GM12878 (cell line): ENCODE measurements around the gene HRG. TPM values are rescaled to one million over a fixed set of nuclear protein-coding genes. Genes with fewer than 3 reads are reported as not detected.

Experiments used
- ATAC-seq: fragments of 200-7000 bp; cut with Tn5 transposase; 3 replicates; pipeline ENCODE4 v1.9.1; 2020; ENCODE audit warnings: mild to moderate bottlenecking, moderate library complexity
- BruUV-seq: library from RNA; stranded (reverse); fragments of 400-500 nt; replicated peaks from 2 replicates; lab custom pipeline; 2021; lab: Mats Ljungman, UMichigan
- CTCF ChIA-PET: fragments of 300-600 bp; sonication (Branson Sonifier 250); formaldehyde crosslinking; extraction: SDS; loops from one replicate; lab custom pipeline; 2021; ENCODE audit warnings: inconsistent platforms; lab: Yijun Ruan, JAX
- POLR2A ChIA-PET: fragments of 350-600 bp; formaldehyde crosslinking; extraction: SDS; loops from one replicate; lab custom pipeline; 2021; ENCODE audit warnings: inconsistent platforms; lab: Charles Lee
- RAD21 ChIA-PET: fragments of 300-600 bp; sonication (Branson Sonifier 250); formaldehyde crosslinking; loops from one replicate; lab custom pipeline; 2023; ENCODE audit warnings: antibody characterized with exemption; ENCODE audit not compliant: unreplicated experiment; lab: Charles Lee
- SMC1A ChIA-PET: fragments of 300-600 bp; sonication (Branson Sonifier 250); formaldehyde crosslinking; loops from one replicate; lab custom pipeline; 2023; ENCODE audit not compliant: unreplicated experiment, uncharacterized antibody; lab: Charles Lee
- DNase-seq: peaks from one replicate; pipeline ENCODE4 v3.0.0-alpha.2; 2011; ENCODE audit warnings: low read depth, low spot score
- FAIRE-seq: peaks from 3 replicates; lab custom pipeline; 2011; peaks lifted over from hg19 to GRCh38; lab: Jason Lieb, UNC
- H2AFZ ChIP-seq: 2 replicates; pipeline ENCODE4 v1.6.0; 2011; ENCODE audit warnings: low read depth, low read length, control low read depth; ENCODE audit not compliant: control insufficient read depth
- H3K27ac ChIP-seq: 2 replicates; pipeline ENCODE4 v1.5.1; 2011; ENCODE audit warnings: control low read depth; ENCODE audit not compliant: control insufficient read depth, insufficient read depth
- H3K27me3 ChIP-seq, 2 experiments: replicated peaks in 1 of 2; 2 replicates each; pipeline versions ENCODE4 v1.6.0 to v1.6.1; 2011; ENCODE audit warnings: low read length in 1 of 2; ENCODE audit not compliant: control insufficient read depth in 2 of 2, insufficient read depth in 2 of 2
- H3K36me3 ChIP-seq, 2 experiments: 2 replicates each; pipeline ENCODE4 v1.5.1; 2011; ENCODE audit warnings: low read length in 1 of 2; ENCODE audit not compliant: control insufficient read depth in 2 of 2, insufficient read depth in 2 of 2
- H3K4me1 ChIP-seq: 2 replicates; pipeline ENCODE4 v1.6.1; 2011; ENCODE audit warnings: mild to moderate bottlenecking, low read length, moderate library complexity, mixed read lengths; ENCODE audit not compliant: control insufficient read depth, insufficient read depth
- H3K4me2 ChIP-seq: 2 replicates; pipeline ENCODE4 v1.6.0; 2011; ENCODE audit warnings: control low read depth; ENCODE audit not compliant: control insufficient read depth, insufficient read depth
- H3K4me3 ChIP-seq: fragments of 200-600 bp; sonication (generic); 2 replicates; pipeline ENCODE4 v1.5.1; 2016
- H3K79me2 ChIP-seq: 2 replicates; pipeline ENCODE4 v1.6.0; 2011; ENCODE audit warnings: low read length; ENCODE audit not compliant: control insufficient read depth, insufficient read depth
- H3K9ac ChIP-seq: 2 replicates; pipeline ENCODE4 v1.8.0; 2011; ENCODE audit warnings: low read length, control low read depth, mixed read lengths; ENCODE audit not compliant: control insufficient read depth, insufficient read depth
- H3K9me3 ChIP-seq: replicated peaks from 3 replicates; pipeline ENCODE4 v1.5.1; 2011; ENCODE audit warnings: mild to moderate bottlenecking, low read length; ENCODE audit not compliant: control insufficient read depth, insufficient read depth
- H4K20me1 ChIP-seq: 2 replicates; pipeline ENCODE4 v1.6.0; 2011; ENCODE audit not compliant: control insufficient read depth, insufficient read depth
- ATF7 ChIP-seq: fragments of 450-650 bp; IDR thresholded peaks from 2 replicates; pipeline ENCODE4 v1.6.1; 2016; ENCODE audit warnings: low read depth, mild to moderate bottlenecking
- BCL11A ChIP-seq: IDR thresholded peaks from 2 replicates; pipeline ENCODE4 v1.6.1; 2011; ENCODE audit warnings: low read depth, low read length
- CHD2 ChIP-seq: IDR thresholded peaks from 2 replicates; pipeline ENCODE4 v1.6.1; 2011; ENCODE audit warnings: low read depth, low read length, improper control_type of control experiment, borderline replicate concordance
- FOS ChIP-seq: IDR thresholded peaks from 3 replicates; pipeline ENCODE4 v1.6.1; 2011; ENCODE audit warnings: borderline replicate concordance; ENCODE audit not compliant: insufficient read length; ENCODE audit errors: extremely low read depth
- IKZF2 ChIP-seq, 2 experiments: fragments of 450-650 bp; IDR thresholded peaks; 2 replicates each; pipeline ENCODE4 v1.6.1; 2017; ENCODE audit warnings: mild to moderate bottlenecking in 2 of 2, moderate library complexity in 2 of 2
- JUND ChIP-seq: IDR thresholded peaks from 2 replicates; pipeline ENCODE4 v1.6.1; 2012; ENCODE audit warnings: low read depth, mild to moderate bottlenecking, low read length, improper control_type of control experiment, moderate library complexity
- NFIC ChIP-seq: IDR thresholded peaks from 2 replicates; pipeline ENCODE4 v1.6.1; 2012; ENCODE audit warnings: low read depth, mild to moderate bottlenecking, inconsistent platforms, low read length, moderate library complexity
- PAX8 ChIP-seq: fragments of 450-650 bp; IDR thresholded peaks from 2 replicates; pipeline ENCODE4 v1.6.1; 2017; ENCODE audit warnings: mild to moderate bottlenecking, moderate library complexity
- PML ChIP-seq: IDR thresholded peaks from 2 replicates; pipeline ENCODE4 v1.6.1; 2012; ENCODE audit warnings: low read length, inconsistent platforms
- RELA ChIP-seq: fragments of 450-650 bp; IDR thresholded peaks from 2 replicates; pipeline ENCODE4 v1.8.0; 2014; ENCODE audit warnings: borderline replicate concordance; ENCODE audit not compliant: partially characterized antibody
- SIX5 ChIP-seq: IDR thresholded peaks from 2 replicates; pipeline ENCODE4 v1.6.1; 2011; ENCODE audit warnings: mild to moderate bottlenecking, low read depth, low read length, moderate library complexity; ENCODE audit not compliant: severe bottlenecking
- SUPT20H ChIP-seq: IDR thresholded peaks from 2 replicates; pipeline ENCODE4 v1.6.1; 2011; ENCODE audit warnings: low read depth, mild to moderate bottlenecking, low read length, moderate library complexity, borderline replicate concordance; ENCODE audit not compliant: control insufficient read depth
- TARDBP ChIP-seq: IDR thresholded peaks from 2 replicates; pipeline ENCODE4 v1.6.1; 2016; ENCODE audit warnings: borderline replicate concordance
- TBL1XR1 ChIP-seq: IDR thresholded peaks from 2 replicates; pipeline ENCODE4 v1.6.1; 2012; ENCODE audit warnings: low read depth, low read length, improper control_type of control experiment
- ZBED1 ChIP-seq: IDR thresholded peaks from 2 replicates; pipeline ENCODE4 v1.6.1; 2016; ENCODE audit warnings: borderline replicate concordance
- WGBS: methylation state at CpG from one replicate; pipeline ENCODE4 v1.1.6; 2016; ENCODE audit warnings: low lambda C conversion rate; ENCODE audit not compliant: insufficient replicate concordance, insufficient coverage; ENCODE audit errors: missing lambda C conversion rate; 5-methylcytosine and 5-hydroxymethylcytosine counted together
- in situ Hi-C: fragments of 300-500 bp; cut with MboI; formaldehyde crosslinking; loops from 9 replicates; pipeline ENCODE4 v1.14.3; 2018; ENCODE audit warnings: mixed read lengths
- intact Hi-C: fragments of 100-400 bp; cut with micrococcal nuclease; formaldehyde crosslinking; loops from one replicate; pipeline ENCODE4 v1.14.2; 2022; ENCODE audit not compliant: unreplicated experiment
- polyA plus RNA-seq, 11 experiments: library from polyadenylated mRNA; depleted of rRNA in 4 of 11; unstranded in 6 of 11; stranded (reverse) in 5 of 11; fragments of >200 nt; fragmentation: Nextera tagmentation in 4 of 11; fragmentation: Illumina TruSeq in 1 of 11; extraction: Ambion mirVana in 4 of 11; extraction: Trizol in 1 of 11; gene quantifications; 1 replicate in 1 of 11; 2 replicates in 10 of 11; pipeline versions ENCODE4 v1.2.1 to v1.2.3, GENCODE V29; 2011 to 2016; ENCODE audit warnings: inconsistent platforms in 2 of 11, missing spikeins in 2 of 11, low read depth in 1 of 11
- total RNA-seq, 4 experiments: library from RNA; depleted of rRNA in 3 of 4; stranded (reverse); fragments of >200 nt in 3 of 4; fragmentation: Illumina TruSeq in 1 of 4; extraction: Trizol in 1 of 4; gene quantifications; 2 replicates each; pipeline versions ENCODE4 v1.2.1 to v1.2.3, GENCODE V29; 2013 to 2021
- TF ChIP-seq, protein P1 (sequence below): fragments of 450-650 bp; IDR thresholded peaks from 2 replicates; pipeline ENCODE4 v1.6.1; 2017; ENCODE audit warnings: borderline replicate concordance
- TF ChIP-seq, protein P2 (sequence below): fragments of 450-650 bp; formaldehyde crosslinking; IDR thresholded peaks from 2 replicates; pipeline ENCODE4 v1.5.0; 2022; ENCODE audit warnings: mild to moderate bottlenecking, missing genetic modification characterization

HRG gene
- total and polyA plus RNA-seq, 10 of the 15 experiments (the other 5 are each of a cell fraction or from before 2014, with no cell fraction given) = 0.21 TPM; not detected in 9

DNA sequence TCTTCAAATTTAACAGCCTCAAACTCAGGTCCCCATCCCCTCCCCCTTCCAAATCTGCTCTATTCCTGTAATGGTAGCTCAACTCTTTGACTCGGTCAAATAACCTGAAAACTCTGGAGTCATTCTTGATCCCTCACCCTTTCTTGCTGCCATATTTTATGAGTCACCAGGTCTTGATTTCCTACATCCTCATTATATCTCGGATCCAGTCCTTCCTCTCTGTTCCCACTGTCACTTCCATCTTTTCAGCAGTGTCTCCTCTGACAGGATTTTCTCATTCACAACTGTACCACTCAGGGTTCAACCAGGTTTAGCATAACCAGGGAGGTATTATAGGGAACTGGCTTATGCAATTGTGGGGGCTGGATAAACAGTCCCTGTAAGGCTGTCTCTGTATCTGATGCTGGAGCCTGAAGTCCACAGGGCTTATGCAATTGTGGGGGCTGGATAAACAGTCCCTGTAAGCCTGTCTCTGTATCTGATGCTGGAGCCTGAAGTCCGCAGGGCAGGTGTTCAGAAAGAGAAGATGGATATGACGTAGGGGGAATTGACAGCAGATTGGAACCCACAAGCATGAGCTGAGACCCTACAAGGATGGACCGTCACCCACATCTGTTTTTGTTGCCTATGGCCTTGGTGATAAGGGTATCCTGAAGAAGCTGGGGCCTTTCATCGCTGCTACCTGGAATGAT, 34.7 kb upstream of the HRG start:
- POLR2A ChIA-PET = interaction anchor here (0.6 kb wide), 1 partner anchor 52 kb away, joined by 3 read pairs; no protein-coding TSS in a partner anchor

More for the DNA sequence above, 34.7 kb upstream of the HRG start:
- Histone ChIP-seq H3K4me3 (no peak overlapping the region), H3K4me2 (no peak overlapping the region), H4K20me1 (no peaks in the 10 kb centered on the region), H3K27ac (no peak overlapping the region), H3K27me3 (no peaks in the 10 kb centered on the region; a peak in 2 of 4 replicates), H3K9me3 (no peaks in the 10 kb centered on the region), H3K79me2 (no peaks in the 10 kb centered on the region), H2AFZ (no peak overlapping the region)
- ChIA-PET CTCF (interaction anchor here (1.1 to 5.6 kb wide), 2 partner anchors 10 to 15 kb away, joined by 4 to 33 read pairs; no protein-coding TSS in a partner anchor), RAD21 (no interaction called here)
- DNase-seq = no peak
- FAIRE-seq = no peak
- WGBS = 28% methylated on average over 6 of the region's 6 CpGs
- TF ChIP-seq FOS (no peak), CHD2 (no peak), SUPT20H (no peak), PML (no peak), NFIC (no peak), ZBED1 (no peak), IKZF2 (IDR thresholded peaks at IDR 0.05) (no peak), BCL11A (no peak), TBL1XR1 (no peak), PAX8 (no peak), JUND (no peak), RELA (no peak), ATF7 (no peak), TARDBP (no peak), SIX5 (no peak)
- TF ChIP-seq, protein P1, sequence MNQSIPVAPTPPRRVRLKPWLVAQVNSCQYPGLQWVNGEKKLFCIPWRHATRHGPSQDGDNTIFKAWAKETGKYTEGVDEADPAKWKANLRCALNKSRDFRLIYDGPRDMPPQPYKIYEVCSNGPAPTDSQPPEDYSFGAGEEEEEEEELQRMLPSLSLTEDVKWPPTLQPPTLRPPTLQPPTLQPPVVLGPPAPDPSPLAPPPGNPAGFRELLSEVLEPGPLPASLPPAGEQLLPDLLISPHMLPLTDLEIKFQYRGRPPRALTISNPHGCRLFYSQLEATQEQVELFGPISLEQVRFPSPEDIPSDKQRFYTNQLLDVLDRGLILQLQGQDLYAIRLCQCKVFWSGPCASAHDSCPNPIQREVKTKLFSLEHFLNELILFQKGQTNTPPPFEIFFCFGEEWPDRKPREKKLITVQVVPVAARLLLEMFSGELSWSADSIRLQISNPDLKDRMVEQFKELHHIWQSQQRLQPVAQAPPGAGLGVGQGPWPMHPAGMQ = no peak
- TF ChIP-seq, protein P2, sequence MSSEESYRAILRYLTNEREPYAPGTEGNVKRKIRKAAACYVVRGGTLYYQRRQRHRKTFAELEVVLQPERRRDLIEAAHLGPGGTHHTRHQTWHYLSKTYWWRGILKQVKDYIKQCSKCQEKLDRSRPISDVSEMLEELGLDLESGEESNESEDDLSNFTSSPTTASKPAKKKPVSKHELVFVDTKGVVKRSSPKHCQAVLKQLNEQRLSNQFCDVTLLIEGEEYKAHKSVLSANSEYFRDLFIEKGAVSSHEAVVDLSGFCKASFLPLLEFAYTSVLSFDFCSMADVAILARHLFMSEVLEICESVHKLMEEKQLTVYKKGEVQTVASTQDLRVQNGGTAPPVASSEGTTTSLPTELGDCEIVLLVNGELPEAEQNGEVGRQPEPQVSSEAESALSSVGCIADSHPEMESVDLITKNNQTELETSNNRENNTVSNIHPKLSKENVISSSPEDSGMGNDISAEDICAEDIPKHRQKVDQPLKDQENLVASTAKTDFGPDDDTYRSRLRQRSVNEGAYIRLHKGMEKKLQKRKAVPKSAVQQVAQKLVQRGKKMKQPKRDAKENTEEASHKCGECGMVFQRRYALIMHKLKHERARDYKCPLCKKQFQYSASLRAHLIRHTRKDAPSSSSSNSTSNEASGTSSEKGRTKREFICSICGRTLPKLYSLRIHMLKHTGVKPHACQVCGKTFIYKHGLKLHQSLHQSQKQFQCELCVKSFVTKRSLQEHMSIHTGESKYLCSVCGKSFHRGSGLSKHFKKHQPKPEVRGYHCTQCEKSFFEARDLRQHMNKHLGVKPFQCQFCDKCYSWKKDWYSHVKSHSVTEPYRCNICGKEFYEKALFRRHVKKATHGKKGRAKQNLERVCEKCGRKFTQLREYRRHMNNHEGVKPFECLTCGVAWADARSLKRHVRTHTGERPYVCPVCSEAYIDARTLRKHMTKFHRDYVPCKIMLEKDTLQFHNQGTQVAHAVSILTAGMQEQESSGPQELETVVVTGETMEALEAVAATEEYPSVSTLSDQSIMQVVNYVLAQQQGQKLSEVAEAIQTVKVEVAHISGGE (CRISPR knock-in tag) = no peak
- TF ChIP-seq, all 136 proteins: peak for 0
- Histone ChIP-seq H3K9ac (no peak overlapping the region), H3K4me1 (no peaks in the 10 kb centered on the region), H3K36me3 (no peaks in the 10 kb centered on the region)
- no TSS peak for BruUV-seq
- ATAC-seq = no peak
- intact Hi-C loops = no loop called here
- SMC1A ChIA-PET = interaction anchor here (0.8 kb wide), 1 partner anchor 21 kb away, joined by 4 read pairs; no protein-coding TSS in a partner anchor
- in situ Hi-C loops = no loop called here
